BJ (cell line): ENCODE data around the gene APBB1IP. TPM values are rescaled to one million over a fixed set of nuclear protein-coding genes. Genes with fewer than 3 reads are reported as not detected.
"Not testable (repeated sequence)": the region's sequence is repeated elsewhere in the genome, so short reads cannot be mapped to it uniquely, and the experiment has no call there.

Experiments
- CTCF ChIA-PET: fragments of 350-600 bp; formaldehyde crosslinking; extraction: SDS; loops from one replicate; lab custom pipeline; 2021; ENCODE audit warnings: antibody characterized with exemption, inconsistent platforms; lab: Yijun Ruan, JAX
- POLR2A ChIA-PET: fragments of 300-600 bp; sonication (Branson Sonifier 250); formaldehyde crosslinking; extraction: SDS; loops from one replicate; lab custom pipeline; 2021; ENCODE audit warnings: antibody characterized with exemption; lab: Charles Lee
- DNase-seq: peaks from one replicate; pipeline ENCODE4 v3.0.0-alpha.2; 2011; ENCODE audit warnings: low read depth
- H3K27me3 ChIP-seq: 2 replicates; pipeline ENCODE4 v1.6.0; 2011; ENCODE audit warnings: low read length; ENCODE audit not compliant: control insufficient read depth, insufficient read depth
- H3K36me3 ChIP-seq: 2 replicates; pipeline ENCODE4 v1.5.1; 2011; ENCODE audit warnings: low read length; ENCODE audit not compliant: control insufficient read depth, insufficient read depth
- H3K4me3 ChIP-seq: 2 replicates; pipeline ENCODE4 v1.5.1; 2011; ENCODE audit warnings: low read depth, mild to moderate bottlenecking, control low read depth, low read length
- polyA minus RNA-seq: library from RNA; depleted of rRNA, polyadenylated mRNA; stranded (reverse); fragments of >200 nt; gene quantifications from 2 replicates; pipeline ENCODE4 v1.2.3, GENCODE V29; 2011; rRNA and poly(A)+ RNA removed
- polyA plus RNA-seq: library from polyadenylated mRNA; depleted of rRNA; stranded (reverse); fragments of >200 nt; gene quantifications from 2 replicates; pipeline ENCODE4 v1.2.3, GENCODE V29; 2011; rRNA removed
- TF ChIP-seq, protein P1 (sequence below): IDR thresholded peaks from 2 replicates; pipeline ENCODE4 v1.5.1; 2011; ENCODE audit warnings: low read depth, mild to moderate bottlenecking, control low read depth, inconsistent platforms, low read length, moderate library complexity; ENCODE audit not compliant: insufficient read depth

Gene APBB1IP, protein sequence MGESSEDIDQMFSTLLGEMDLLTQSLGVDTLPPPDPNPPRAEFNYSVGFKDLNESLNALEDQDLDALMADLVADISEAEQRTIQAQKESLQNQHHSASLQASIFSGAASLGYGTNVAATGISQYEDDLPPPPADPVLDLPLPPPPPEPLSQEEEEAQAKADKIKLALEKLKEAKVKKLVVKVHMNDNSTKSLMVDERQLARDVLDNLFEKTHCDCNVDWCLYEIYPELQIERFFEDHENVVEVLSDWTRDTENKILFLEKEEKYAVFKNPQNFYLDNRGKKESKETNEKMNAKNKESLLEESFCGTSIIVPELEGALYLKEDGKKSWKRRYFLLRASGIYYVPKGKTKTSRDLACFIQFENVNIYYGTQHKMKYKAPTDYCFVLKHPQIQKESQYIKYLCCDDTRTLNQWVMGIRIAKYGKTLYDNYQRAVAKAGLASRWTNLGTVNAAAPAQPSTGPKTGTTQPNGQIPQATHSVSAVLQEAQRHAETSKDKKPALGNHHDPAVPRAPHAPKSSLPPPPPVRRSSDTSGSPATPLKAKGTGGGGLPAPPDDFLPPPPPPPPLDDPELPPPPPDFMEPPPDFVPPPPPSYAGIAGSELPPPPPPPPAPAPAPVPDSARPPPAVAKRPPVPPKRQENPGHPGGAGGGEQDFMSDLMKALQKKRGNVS
- polyA plus RNA-seq, result 4.3 and 5.6 TPM in 2 replicates
- polyA minus RNA-seq, result 6.5 and 6.7 TPM in 2 replicates

DNA sequence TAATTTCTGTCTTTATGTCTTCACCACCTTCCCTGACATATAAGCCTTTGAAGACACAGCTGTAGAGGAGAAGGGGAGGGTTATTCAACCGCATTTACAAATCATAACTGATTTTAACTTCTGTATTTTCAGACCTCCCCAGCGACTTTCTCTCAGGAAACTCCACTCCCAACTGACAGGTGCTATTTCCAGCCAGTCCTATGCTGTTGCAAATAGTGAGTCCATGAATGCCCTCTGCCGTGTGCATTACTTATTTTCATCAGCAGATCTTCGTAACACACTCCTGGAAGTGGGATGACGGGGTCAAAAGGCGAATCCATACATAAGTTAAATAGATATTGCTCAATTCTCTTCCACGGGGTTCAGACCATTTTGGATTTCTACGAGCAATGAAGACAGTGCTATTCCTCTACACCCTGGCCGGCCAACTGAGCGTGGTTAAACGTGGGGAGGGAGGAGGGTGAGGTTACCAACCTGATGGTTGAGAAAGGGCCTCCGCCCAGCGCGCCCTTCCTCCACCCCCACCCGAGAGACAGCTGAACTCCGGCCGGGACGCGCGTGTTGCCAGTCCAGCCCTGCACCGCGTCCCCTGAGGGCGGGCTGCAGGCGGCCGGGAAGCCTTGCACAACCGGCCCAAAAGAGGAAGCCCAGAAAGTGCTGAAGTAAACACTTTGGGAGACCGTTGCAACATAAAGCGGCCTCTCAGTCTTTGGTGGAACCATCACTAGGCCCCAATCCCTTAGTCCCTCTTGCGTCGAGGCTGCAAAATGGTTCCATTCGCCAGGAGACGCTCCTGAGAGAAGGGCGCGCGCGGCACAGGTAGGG, at the start of gene APBB1IP:
Gene APBB1IP, plus strand, starts transcription at position 705 of the 825 bp plus-strand sequence. CDS start 53,986 bp downstream, outside the sequence.
- DNase-seq, result no peak
- Histone ChIP-seq H3K4me3 (peak within 1 kb of the TSS; percentile 53), H3K27me3 (no peaks in the 10 kb centered on the region), H3K36me3 (no peaks in the 10 kb centered on the region)
- ChIA-PET CTCF (no interaction called here), POLR2A (no interaction called here)
- TF ChIP-seq, protein P1, sequence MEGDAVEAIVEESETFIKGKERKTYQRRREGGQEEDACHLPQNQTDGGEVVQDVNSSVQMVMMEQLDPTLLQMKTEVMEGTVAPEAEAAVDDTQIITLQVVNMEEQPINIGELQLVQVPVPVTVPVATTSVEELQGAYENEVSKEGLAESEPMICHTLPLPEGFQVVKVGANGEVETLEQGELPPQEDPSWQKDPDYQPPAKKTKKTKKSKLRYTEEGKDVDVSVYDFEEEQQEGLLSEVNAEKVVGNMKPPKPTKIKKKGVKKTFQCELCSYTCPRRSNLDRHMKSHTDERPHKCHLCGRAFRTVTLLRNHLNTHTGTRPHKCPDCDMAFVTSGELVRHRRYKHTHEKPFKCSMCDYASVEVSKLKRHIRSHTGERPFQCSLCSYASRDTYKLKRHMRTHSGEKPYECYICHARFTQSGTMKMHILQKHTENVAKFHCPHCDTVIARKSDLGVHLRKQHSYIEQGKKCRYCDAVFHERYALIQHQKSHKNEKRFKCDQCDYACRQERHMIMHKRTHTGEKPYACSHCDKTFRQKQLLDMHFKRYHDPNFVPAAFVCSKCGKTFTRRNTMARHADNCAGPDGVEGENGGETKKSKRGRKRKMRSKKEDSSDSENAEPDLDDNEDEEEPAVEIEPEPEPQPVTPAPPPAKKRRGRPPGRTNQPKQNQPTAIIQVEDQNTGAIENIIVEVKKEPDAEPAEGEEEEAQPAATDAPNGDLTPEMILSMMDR, result no peak

DNA sequence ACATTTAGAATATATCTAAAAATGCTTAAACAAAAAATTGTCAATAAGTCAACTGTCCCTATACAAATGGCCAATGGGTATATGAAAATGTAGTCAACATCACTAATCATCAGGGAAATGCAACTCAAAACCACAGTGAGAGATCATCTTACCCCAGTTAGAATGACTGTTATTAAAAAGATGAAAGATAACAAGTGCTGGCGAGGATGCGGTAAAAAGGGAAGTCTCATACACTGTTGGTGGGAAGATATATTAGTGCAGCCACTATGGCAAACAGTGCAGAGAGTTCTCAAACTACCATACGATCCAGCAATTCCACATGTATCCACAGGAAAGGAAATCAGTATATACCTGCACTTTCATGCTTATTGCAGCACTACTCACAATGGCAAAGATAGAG, 48.6 kb upstream of the APBB1IP start:
- Histone ChIP-seq H3K27me3 (no peaks in the 10 kb centered on the region), H3K36me3 (no peaks in the 10 kb centered on the region), H3K4me3 (no peak overlapping the region)
- TF ChIP-seq, protein P1, result no peak
- DNase-seq, result no peak
- ChIA-PET CTCF (no interaction called here), POLR2A (no interaction called here)

DNA sequence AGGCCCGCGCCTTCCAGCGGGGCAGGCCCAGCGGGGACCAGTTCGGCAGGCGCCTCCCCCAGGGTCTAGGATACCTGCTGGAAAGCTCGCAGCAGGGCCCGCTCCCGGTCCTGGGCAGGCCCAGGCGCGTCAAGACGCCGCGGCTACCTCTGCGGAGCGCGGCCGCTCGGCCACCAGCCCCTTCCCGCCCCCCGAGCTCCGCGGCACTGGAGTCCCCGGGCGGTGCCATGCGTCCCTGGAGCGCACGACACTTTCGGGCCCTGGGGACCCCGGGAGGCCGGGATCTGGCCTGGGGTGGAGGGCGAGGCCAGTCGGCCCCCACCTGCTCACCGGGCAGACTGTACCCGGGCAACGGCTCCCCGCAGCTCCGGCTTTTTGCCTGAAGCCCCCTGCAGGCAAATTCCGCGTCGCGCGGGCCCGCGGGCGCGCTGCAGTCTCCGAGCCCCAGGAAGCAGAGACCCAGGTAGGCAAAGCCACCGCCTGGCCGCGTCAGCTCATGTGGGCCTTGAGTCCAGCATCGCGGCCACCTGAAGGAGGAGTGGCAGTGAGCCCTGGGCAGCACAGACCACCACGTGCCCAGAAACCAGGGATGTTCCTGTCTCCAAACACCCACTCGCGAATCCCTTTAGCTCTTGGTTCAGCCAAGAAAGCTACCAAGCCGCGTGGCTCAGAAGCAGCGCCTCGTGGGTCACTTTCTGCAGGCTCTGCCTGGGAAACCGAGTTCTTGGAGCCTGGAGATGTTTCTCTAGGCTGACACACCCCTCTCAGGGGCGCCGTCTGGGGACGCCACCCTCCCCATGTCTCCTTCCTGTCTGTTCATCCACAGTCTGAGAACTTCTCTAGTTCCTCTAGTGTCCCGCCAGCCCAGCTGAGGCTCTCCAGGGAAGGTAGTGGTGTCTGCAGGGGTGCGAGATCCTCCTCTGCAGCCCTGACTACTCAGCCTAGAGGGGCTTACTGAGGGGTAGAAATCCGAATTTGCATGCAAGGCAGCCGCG, 46.1 kb upstream of the APBB1IP start:
- ChIA-PET POLR2A (no interaction called here), CTCF (interaction anchor here (1.3 kb wide), 1 partner anchor 57 kb away, joined by 4 read pairs; no protein-coding TSS in a partner anchor)
- no peak for DNase-seq
- Histone ChIP-seq H3K36me3 (no peaks in the 10 kb centered on the region), H3K4me3 (no peak overlapping the region), H3K27me3 (no peaks in the 10 kb centered on the region)
- TF ChIP-seq, protein P1, result no peak

DNA sequence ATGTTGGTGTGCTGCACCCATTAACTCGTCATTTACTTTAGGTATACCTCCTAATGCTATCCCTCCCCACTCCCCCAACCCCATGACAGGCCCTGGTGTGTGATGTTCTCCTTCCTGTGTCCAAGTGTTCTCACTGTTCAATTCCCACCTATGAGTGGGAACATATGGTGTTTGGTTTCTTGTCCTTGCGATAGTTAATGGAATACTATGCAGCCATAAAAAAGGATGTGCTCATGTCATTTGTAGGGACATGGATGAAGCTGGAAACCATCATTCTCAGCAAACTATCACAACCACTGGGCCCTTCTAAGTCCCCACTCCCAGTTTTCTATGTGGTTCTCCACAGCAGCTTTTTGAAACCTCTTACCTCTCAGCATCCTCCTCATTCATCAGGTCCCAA, 39.8 kb upstream of the APBB1IP start:
- POLR2A ChIA-PET, H3K4me3 ChIP-seq, CTCF ChIA-PET, H3K27me3 ChIP-seq, H3K36me3 ChIP-seq, DNase-seq: not testable (repeated sequence)
